ENCODE measurements around the gene PRSS1.
A peak's percentile ranks its signal among the peaks of the same experiment; 100 is the strongest.

Gene PRSS1

DNA sequence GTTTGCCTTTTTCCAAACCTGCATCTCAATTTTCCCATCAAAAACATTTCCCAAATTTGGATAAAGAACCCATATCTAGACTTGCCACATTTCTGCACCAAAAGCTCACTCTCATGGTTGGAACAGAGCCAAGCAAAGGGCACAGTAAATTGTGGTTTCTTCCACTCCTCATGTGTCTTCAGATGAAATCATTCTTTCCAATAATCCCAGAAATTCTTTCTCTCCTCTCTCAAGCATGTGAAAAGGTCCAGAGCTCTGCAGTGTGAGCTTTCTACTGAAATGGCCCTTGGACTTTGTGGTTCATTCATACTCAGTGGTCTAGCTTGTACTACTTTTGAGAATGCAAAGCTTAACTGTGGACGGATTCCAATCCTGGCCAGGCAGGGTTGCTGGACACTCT, 41.3 kb downstream of the PRSS1 start:
- Histone ChIP-seq H3K27me3 (replicated peaks; ENCODE audit: control insufficient read depth, insufficient read depth, low read length, poor library complexity, severe bottlenecking) (no peaks in the 10 kb centered on the region), H3K27ac (ENCODE audit: insufficient read depth, low read length, poor library complexity, severe bottlenecking) (peak overlapping the region; percentile 84), H3K4me3 (ENCODE audit: insufficient read depth, low read depth, low read length, poor library complexity, severe bottlenecking) (peak overlapping the region; percentile 59), H3K36me3 (ENCODE audit: control insufficient read depth, insufficient read depth, low read length) (no peaks in the 10 kb centered on the region), H3K9me3 (ENCODE audit: control insufficient read depth, low read length) (no peaks in the 10 kb centered on the region), H3K4me1 (ENCODE audit: control insufficient read depth, insufficient read depth, low read length, poor library complexity, severe bottlenecking) (peaks cover 23% of the 10 kb centered on the region)
- DNase-seq = no peak

DNA sequence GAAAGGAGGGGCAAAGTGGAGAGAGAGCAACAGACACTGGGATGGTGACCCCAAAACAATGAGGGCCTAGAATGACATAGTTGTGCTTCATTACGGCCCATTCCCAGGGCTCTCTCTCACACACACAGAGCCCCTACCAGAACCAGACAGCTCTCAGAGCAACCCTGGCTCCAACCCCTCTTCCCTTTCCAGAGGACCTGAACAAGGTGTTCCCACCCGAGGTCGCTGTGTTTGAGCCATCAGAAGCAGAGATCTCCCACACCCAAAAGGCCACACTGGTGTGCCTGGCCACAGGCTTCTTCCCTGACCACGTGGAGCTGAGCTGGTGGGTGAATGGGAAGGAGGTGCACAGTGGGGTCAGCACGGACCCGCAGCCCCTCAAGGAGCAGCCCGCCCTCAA, 42.2 kb downstream of the PRSS1 start:
- Histone ChIP-seq H3K27me3 (replicated peaks; ENCODE audit: control insufficient read depth, insufficient read depth, low read length, poor library complexity, severe bottlenecking) (no peaks in the 10 kb centered on the region), H3K36me3 (ENCODE audit: control insufficient read depth, insufficient read depth, low read length) (no peaks in the 10 kb centered on the region), H3K4me1 (ENCODE audit: control insufficient read depth, insufficient read depth, low read length, poor library complexity, severe bottlenecking) (peaks cover 23% of the 10 kb centered on the region), H3K4me3 (ENCODE audit: insufficient read depth, low read depth, low read length, poor library complexity, severe bottlenecking) (peak overlapping the region; percentile 59), H3K9me3 (ENCODE audit: control insufficient read depth, low read length) (no peaks in the 10 kb centered on the region), H3K27ac (ENCODE audit: insufficient read depth, low read length, poor library complexity, severe bottlenecking) (peak overlapping the region; percentile 63)
- DNase-seq = no peak

DNA sequence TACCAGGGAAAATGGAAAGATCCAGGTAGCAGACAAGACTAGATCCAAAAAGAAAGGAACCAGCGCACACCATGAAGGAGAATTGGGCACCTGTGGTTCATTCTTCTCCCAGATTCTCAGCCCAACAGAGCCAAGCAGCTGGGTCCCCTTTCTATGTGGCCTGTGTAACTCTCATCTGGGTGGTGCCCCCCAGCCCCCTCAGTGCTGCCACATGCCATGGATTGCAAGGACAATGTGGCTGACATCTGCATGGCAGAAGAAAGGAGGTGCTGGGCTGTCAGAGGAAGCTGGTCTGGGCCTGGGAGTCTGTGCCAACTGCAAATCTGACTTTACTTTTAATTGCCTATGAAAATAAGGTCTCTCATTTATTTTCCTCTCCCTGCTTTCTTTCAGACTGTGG, 42.9 kb downstream of the PRSS1 start:
- Histone ChIP-seq H3K36me3 (ENCODE audit: control insufficient read depth, insufficient read depth, low read length) (peaks cover 3% of the 10 kb centered on the region), H3K9me3 (ENCODE audit: control insufficient read depth, low read length) (no peaks in the 10 kb centered on the region), H3K4me1 (ENCODE audit: control insufficient read depth, insufficient read depth, low read length, poor library complexity, severe bottlenecking) (peaks cover 23% of the 10 kb centered on the region), H3K27me3 (replicated peaks; ENCODE audit: control insufficient read depth, insufficient read depth, low read length, poor library complexity, severe bottlenecking) (no peaks in the 10 kb centered on the region), H3K4me3 (ENCODE audit: insufficient read depth, low read depth, low read length, poor library complexity, severe bottlenecking) (no peak overlapping the region), H3K27ac (ENCODE audit: insufficient read depth, low read length, poor library complexity, severe bottlenecking) (peak overlapping the region; percentile 63)
- DNase-seq = no peak

DNA sequence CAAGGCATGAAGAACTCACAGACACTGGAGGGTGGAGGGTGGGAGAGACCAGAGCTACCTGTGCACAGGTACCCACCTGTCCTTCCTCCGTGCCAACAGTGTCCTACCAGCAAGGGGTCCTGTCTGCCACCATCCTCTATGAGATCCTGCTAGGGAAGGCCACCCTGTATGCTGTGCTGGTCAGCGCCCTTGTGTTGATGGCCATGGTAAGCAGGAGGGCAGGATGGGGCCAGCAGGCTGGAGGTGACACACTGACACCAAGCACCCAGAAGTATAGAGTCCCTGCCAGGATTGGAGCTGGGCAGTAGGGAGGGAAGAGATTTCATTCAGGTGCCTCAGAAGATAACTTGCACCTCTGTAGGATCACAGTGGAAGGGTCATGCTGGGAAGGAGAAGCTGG, 43.3 kb downstream of the PRSS1 start:
- H3K27me3 ChIP-seq (replicated peaks; ENCODE audit: control insufficient read depth, insufficient read depth, low read length, poor library complexity, severe bottlenecking) = no peaks in the 10 kb centered on the region
- H3K36me3 ChIP-seq (ENCODE audit: control insufficient read depth, insufficient read depth, low read length) = peaks cover 8% of the 10 kb centered on the region
- no peaks in the 10 kb centered on the region for H3K9me3 ChIP-seq (ENCODE audit: control insufficient read depth, low read length)
- no peak for DNase-seq
- H3K27ac ChIP-seq (ENCODE audit: insufficient read depth, low read length, poor library complexity, severe bottlenecking) = peak overlapping the region; percentile 63
- peaks cover 23% of the 10 kb centered on the region for H3K4me1 ChIP-seq (ENCODE audit: control insufficient read depth, insufficient read depth, low read length, poor library complexity, severe bottlenecking)
- no peak overlapping the region for H3K4me3 ChIP-seq (ENCODE audit: insufficient read depth, low read depth, low read length, poor library complexity, severe bottlenecking)

DNA sequence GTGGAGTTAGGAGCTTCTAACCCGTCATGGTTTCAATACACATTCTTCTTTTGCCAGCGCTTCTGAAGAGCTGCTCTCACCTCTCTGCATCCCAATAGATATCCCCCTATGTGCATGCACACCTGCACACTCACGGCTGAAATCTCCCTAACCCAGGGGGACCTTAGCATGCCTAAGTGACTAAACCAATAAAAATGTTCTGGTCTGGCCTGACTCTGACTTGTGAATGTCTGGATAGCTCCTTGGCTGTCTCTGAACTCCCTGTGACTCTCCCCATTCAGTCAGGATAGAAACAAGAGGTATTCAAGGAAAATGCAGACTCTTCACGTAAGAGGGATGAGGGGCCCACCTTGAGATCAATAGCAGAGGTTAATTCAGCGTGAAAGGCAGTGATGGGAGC, 43.9 kb downstream of the PRSS1 start:
- no peaks in the 10 kb centered on the region for H3K27me3 ChIP-seq (replicated peaks; ENCODE audit: control insufficient read depth, insufficient read depth, low read length, poor library complexity, severe bottlenecking)
- DNase-seq = no peak
- no peaks in the 10 kb centered on the region for H3K9me3 ChIP-seq (ENCODE audit: control insufficient read depth, low read length)
- H3K36me3 ChIP-seq (ENCODE audit: control insufficient read depth, insufficient read depth, low read length) = peaks cover 13% of the 10 kb centered on the region
- peak overlapping the region; percentile 63 for H3K27ac ChIP-seq (ENCODE audit: insufficient read depth, low read length, poor library complexity, severe bottlenecking)
- H3K4me1 ChIP-seq (ENCODE audit: control insufficient read depth, insufficient read depth, low read length, poor library complexity, severe bottlenecking) = peaks cover 24% of the 10 kb centered on the region
- no peak overlapping the region for H3K4me3 ChIP-seq (ENCODE audit: insufficient read depth, low read depth, low read length, poor library complexity, severe bottlenecking)

DNA sequence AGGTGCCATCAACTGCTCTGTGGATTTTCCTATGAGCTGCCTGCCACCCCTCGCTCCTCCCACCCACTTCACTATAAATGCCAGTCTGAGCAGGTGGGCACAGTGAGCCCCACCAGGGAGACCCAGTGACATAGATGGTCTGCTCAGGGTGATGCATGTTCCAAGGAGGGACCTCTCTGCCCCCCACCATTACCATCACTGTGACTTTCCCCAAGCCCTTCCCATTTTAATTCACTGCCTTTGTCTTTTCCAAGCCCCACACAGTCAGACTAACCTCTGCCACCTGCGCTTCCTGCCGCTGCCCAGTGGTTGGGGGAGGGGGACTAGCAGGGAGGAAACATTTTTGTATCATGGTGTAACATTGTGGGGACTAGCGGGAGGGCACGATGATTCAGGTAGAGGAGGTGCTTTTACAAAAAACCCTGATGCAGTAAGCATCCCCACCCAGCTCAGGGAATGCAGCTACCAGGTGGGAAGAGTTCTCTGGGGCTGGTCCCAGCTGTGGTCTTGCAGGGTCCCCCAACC, 46.1 kb downstream of the PRSS1 start:
- peak overlapping the region; percentile 90 for H3K4me3 ChIP-seq (ENCODE audit: insufficient read depth, low read depth, low read length, poor library complexity, severe bottlenecking)
- H3K9me3 ChIP-seq (ENCODE audit: control insufficient read depth, low read length) = no peaks in the 10 kb centered on the region
- no peaks in the 10 kb centered on the region for H3K27me3 ChIP-seq (replicated peaks; ENCODE audit: control insufficient read depth, insufficient read depth, low read length, poor library complexity, severe bottlenecking)
- peaks cover 18% of the 10 kb centered on the region for H3K36me3 ChIP-seq (ENCODE audit: control insufficient read depth, insufficient read depth, low read length)
- H3K4me1 ChIP-seq (ENCODE audit: control insufficient read depth, insufficient read depth, low read length, poor library complexity, severe bottlenecking) = peaks cover 38% of the 10 kb centered on the region
- DNase-seq = peak; percentile 51 to 60 (median 51)
- H3K27ac ChIP-seq (ENCODE audit: insufficient read depth, low read length, poor library complexity, severe bottlenecking) = peak overlapping the region; percentile 99

DNA sequence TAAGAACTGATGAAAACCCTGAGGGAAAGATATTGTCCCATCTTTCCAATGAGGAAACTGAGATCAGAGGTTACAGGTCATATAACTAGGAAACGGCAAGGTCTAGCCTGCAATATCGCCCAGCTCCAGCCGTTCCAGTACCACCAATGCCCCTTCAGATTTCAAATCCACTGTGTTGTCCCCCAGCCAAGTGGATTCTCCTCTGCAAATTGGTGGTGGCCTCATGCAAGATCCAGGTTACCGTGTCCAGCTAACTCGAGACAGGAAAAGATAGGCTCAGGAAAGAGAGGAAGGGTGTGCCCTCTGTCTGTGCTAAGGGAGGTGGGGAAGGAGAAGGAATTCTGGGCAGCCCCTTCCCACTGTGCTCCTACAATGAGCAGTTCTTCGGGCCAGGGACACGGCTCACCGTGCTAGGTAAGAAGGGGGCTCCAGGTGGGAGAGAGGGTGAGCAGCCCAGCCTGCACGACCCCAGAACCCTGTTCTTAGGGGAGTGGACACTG, 46.8 kb downstream of the PRSS1 start:
- no peak for DNase-seq
- Histone ChIP-seq H3K4me3 (ENCODE audit: insufficient read depth, low read depth, low read length, poor library complexity, severe bottlenecking) (peak overlapping the region; percentile 90), H3K9me3 (ENCODE audit: control insufficient read depth, low read length) (no peaks in the 10 kb centered on the region), H3K4me1 (ENCODE audit: control insufficient read depth, insufficient read depth, low read length, poor library complexity, severe bottlenecking) (peaks cover 45% of the 10 kb centered on the region), H3K36me3 (ENCODE audit: control insufficient read depth, insufficient read depth, low read length) (peaks cover 21% of the 10 kb centered on the region), H3K27me3 (replicated peaks; ENCODE audit: control insufficient read depth, insufficient read depth, low read length, poor library complexity, severe bottlenecking) (no peaks in the 10 kb centered on the region), H3K27ac (ENCODE audit: insufficient read depth, low read length, poor library complexity, severe bottlenecking) (peak overlapping the region; percentile 99)

DNA sequence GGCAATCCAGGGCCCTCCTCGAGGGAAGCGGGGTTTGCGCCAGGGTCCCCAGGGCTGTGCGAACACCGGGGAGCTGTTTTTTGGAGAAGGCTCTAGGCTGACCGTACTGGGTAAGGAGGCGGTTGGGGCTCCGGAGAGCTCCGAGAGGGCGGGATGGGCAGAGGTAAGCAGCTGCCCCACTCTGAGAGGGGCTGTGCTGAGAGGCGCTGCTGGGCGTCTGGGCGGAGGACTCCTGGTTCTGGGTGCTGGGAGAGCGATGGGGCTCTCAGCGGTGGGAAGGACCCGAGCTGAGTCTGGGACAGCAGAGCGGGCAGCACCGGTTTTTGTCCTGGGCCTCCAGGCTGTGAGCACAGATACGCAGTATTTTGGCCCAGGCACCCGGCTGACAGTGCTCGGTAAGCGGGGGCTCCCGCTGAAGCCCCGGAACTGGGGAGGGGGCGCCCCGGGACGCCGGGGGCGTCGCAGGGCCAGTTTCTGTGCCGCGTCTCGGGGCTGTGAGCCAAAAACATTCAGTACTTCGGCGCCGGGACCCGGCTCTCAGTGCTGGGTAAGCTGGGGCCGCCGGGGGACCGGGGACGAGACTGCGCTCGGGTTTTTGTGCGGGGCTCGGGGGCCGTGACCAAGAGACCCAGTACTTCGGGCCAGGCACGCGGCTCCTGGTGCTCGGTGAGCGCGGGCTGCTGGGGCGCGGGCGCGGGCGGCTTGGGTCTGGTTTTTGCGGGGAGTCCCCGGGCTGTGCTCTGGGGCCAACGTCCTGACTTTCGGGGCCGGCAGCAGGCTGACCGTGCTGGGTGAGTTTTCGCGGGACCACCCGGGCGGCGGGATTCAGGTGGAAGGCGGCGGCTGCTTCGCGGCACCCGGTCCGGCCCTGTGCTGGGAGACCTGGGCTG, 47.5 kb downstream of the PRSS1 start:
- H3K4me1 ChIP-seq (ENCODE audit: control insufficient read depth, insufficient read depth, low read length, poor library complexity, severe bottlenecking) = peaks cover 51% of the 10 kb centered on the region
- H3K36me3 ChIP-seq (ENCODE audit: control insufficient read depth, insufficient read depth, low read length) = peaks cover 25% of the 10 kb centered on the region
- H3K9me3 ChIP-seq (ENCODE audit: control insufficient read depth, low read length) = no peaks in the 10 kb centered on the region
- H3K27ac ChIP-seq (ENCODE audit: insufficient read depth, low read length, poor library complexity, severe bottlenecking) = peak overlapping the region; percentile 99
- peak overlapping the region; percentile 90 for H3K4me3 ChIP-seq (ENCODE audit: insufficient read depth, low read depth, low read length, poor library complexity, severe bottlenecking)
- DNase-seq = no peak
- H3K27me3 ChIP-seq (replicated peaks; ENCODE audit: control insufficient read depth, insufficient read depth, low read length, poor library complexity, severe bottlenecking) = no peaks in the 10 kb centered on the region

DNA sequence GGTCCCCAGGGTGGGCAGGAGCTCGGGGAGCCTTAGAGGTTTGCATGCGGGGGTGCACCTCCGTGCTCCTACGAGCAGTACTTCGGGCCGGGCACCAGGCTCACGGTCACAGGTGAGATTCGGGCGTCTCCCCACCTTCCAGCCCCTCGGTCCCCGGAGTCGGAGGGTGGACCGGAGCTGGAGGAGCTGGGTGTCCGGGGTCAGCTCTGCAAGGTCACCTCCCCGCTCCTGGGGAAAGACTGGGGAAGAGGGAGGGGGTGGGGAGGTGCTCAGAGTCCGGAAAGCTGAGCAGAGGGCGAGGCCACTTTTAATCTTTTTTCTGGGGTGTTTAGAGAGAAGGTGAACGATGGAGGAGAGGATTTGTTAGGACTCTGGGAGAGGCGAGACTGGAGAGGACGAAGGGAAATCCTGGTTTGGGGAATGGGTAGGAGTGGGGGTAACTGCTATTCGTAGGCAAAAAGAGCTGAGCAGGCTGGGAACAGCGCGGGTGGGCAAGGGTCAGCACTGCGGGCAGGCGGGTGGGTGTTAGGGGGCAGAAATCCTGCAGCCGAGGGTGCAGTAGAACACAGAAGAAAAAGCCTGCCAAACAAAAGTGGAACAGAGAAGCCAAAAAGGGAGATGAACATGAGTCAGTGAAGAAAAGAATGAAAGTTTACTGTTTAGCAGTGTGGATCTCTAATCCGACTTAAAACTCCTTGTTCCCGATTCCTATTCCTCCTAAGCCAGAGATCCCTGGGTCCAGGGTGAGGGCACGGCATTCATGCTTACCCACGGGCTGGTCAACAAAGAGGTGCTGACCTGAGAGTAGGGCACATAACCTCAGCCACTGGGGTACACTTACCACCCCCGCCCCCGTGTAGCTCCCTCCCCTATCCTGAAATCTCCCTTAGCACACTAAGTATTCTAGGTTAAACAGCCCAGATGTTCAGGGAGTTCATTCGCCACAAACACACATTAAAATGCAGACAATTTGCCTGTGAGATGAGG, 48.4 kb downstream of the PRSS1 start:
- Histone ChIP-seq H3K4me1 (ENCODE audit: control insufficient read depth, insufficient read depth, low read length, poor library complexity, severe bottlenecking) (peaks cover 60% of the 10 kb centered on the region), H3K27me3 (replicated peaks; ENCODE audit: control insufficient read depth, insufficient read depth, low read length, poor library complexity, severe bottlenecking) (no peaks in the 10 kb centered on the region), H3K4me3 (ENCODE audit: insufficient read depth, low read depth, low read length, poor library complexity, severe bottlenecking) (peak overlapping the region; percentile 90), H3K27ac (ENCODE audit: insufficient read depth, low read length, poor library complexity, severe bottlenecking) (peak overlapping the region; percentile 99), H3K9me3 (ENCODE audit: control insufficient read depth, low read length) (no peaks in the 10 kb centered on the region), H3K36me3 (ENCODE audit: control insufficient read depth, insufficient read depth, low read length) (peaks cover 33% of the 10 kb centered on the region)
- no peak for DNase-seq

Data from effector memory CD4-positive, alpha-beta T cell (primary cell).